Endometrial microvascular endothelial cells (primary cell): ENCODE results near the gene HEPACAM2. TPM values are rescaled to one million over a fixed set of nuclear protein-coding genes. Genes with fewer than 3 reads are reported as not detected.

Source experiments
- in situ Hi-C: cut with HindIII; loops from 2 replicates; pipeline ENCODE4 v1.10.0; 2017; ENCODE audit warnings: low sequenced_read_pairs, low pct_unique_long_range_greater_than_20kb; ENCODE audit errors: inconsistent ontology term
- total RNA-seq: library from RNA; depleted of rRNA; stranded (reverse); fragments of >200 nt; gene quantifications from one replicate; pipeline ENCODE4 v1.2.3, GENCODE V29; 2015; ENCODE audit errors: inconsistent ontology term

Gene HEPACAM2
- total RNA-seq, 1 donor from 2014 or later: not detected

DNA sequence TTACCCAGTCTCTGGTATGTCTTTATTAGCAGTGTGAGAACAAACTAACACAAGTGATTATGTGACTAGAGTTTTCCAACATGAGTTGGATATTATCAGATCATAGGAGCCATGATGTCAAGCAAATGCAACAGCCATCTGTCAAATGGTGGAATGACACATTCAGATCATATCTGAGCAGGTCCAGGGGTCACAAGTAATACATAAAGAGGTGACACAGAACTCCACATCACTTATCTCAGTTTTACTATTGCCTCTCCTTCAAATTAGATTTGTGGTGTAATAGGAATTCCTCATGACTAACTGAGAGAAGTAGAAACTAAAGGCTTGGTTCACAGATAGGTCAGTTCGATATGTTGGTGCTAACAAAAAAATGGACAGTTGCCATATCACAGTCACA, 65.9 kb downstream of the HEPACAM2 start:
- in situ Hi-C loops: no loop called here

DNA sequence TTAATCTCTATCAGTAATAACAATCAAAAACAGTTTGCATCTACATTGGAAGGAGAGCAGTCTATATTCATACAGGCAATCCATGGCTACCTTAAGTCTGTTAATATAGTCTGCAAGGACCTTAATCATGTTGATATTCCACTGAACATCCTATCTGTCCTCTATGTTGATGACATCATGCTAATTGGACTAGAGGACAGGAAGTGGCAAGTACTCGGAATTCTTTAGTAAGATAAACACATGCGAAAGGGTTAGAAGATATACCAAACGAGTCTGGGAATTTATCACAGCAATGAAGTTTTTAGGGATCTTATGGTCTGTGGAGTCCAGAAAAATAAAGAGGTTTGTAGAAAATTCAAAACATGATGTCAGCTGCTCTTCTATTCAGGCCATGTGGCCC, 66.8 kb downstream of the HEPACAM2 start:
- in situ Hi-C loops: no loop called here

DNA sequence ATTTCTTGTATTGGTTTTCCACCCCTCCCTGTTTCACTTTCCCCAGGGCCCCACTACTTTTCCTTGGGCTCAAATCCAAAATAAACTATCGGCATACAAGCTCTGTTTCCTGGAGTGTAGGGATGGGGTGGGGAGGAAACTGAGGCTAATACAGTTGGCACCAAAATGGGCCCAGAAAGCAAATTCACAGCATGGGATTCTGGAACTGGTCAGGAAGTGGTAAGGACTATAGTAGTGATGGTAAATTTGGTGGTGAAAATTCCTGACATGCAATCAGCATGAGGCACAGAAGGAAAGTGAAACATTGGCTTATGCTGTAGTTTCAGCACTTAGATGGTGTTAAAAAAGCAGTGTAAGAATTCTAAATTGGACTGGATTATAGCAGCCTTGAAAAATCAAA, 69.4 kb downstream of the HEPACAM2 start:
- in situ Hi-C loops: no loop called here

DNA sequence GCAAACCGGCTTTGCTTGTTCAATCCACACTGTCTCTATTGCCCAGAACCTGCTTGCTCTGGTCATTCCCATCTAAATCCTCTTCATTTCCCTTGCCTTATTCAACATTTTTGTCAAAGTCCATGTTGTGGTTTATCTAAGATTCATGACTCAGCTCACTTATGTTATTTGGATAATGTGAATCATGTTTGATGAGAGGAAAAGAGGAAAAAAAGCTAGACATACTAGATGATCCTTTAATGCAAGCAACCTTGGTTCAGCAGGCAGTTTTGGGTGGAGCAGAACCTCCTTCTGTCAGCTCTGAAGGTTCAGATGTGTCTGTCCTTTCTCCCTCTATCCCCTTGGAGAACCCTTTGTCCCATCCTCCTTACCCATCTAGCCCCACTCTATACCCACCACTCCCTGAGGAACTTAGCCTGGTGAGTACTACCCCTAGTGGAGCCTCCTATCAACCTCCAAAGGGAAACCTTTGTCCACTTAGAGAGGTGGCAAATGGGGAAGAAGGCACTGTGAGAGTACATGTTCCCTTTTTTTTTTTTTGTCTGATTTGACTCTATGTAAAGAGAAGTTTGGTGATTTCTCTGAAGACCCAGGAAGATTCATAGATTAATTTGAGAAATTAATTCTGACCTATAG, 76.0 kb downstream of the HEPACAM2 start:
- in situ Hi-C loops: no loop called here

DNA sequence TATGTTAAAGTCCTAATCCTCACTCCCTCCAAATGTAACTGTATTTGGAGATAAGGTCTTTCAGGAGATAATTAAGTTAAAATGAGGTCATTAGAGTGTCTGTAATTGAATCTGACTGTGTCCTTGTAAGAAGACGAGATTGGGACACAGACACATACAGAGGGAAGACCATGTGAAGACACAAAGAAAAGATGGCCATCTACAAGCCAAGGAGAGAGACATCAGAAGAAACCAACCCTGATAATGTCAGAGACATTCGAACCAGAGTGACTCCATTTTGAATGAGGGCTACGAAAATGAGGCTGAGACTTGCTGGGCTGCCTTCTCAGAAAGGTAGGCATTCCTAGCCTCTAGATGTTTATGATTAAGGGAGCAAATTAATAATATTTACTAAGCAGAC, 77.5 kb downstream of the HEPACAM2 start:
- in situ Hi-C loops: no loop called here

DNA sequence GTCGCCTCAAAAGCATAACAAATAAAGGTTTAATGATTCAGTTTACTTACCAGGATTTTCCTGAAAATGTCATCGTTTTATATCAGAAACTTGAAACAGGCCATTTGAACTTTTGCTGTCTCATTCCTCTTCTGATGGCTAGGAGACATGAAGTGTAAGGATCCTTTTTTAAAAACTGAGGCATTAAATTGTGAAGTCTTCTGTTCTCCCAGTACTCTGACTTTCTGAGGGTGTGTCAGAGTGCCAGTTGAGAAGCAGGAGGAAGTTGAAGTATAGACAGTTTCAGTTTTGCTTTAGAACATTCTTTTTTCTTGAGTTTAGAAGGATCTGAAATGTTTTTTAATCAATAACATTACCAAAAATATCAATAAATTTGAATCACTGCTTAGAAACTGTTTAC, 78.1 kb downstream of the HEPACAM2 start, which contains the start of gene SAMD9L:
Gene SAMD9L, minus strand, starts transcription at position 242 of the 400 bp plus-strand sequence. CDS start 12,414 bp downstream, outside the sequence.
- in situ Hi-C loops: no loop called here

DNA sequence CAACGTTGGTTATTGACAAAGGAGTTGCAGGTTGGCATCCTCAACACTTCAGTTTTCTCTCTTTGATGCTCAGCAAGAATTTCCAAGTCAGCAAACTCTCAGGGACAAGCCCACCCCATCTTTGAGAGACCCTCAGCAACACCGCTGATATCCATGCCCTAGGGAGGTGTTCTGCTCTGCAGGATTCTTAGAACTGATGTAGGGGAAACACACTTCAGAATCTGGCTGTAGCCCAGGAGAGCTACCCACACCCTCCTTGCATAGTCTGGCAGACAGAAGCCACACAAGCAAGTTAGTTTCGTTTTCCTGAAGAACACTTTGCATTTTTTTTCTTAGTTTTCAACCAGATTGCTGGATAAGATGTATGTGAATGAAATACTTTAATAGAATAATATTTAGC, 78.9 kb downstream of the HEPACAM2 start:
- in situ Hi-C loops: no loop called here

DNA sequence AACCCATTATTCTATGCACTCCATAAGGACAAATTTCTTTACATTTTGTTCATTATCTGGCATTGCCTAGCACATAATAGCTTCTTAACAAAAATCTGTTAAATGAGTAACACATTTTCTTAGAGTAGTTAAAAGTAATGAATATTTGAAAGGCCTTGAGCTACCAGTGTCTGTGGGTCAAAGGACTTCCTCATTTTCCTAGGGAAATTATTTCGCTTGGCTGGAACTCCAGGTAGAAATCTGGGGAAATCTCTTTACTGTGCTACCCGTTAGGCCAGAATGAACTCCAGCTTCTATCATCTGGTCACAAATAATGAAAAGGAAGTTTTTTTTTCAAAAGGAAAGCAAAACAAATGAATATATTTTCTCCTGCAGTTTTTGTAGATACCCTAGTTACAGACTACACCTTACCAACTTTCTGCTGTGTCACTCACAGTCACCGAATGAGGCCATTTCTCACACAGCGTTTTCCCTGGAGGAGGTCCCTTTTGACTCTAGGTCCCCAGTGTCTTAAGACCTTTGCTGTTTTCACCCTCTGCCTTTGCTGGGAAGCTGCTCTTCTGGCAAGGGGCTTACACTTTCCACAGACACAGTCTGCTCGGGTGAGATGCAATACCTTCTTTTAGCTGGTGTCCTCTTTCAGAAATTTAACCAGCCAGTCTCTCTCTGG, 79.7 kb downstream of the HEPACAM2 start:
- in situ Hi-C loops: no loop called here

DNA sequence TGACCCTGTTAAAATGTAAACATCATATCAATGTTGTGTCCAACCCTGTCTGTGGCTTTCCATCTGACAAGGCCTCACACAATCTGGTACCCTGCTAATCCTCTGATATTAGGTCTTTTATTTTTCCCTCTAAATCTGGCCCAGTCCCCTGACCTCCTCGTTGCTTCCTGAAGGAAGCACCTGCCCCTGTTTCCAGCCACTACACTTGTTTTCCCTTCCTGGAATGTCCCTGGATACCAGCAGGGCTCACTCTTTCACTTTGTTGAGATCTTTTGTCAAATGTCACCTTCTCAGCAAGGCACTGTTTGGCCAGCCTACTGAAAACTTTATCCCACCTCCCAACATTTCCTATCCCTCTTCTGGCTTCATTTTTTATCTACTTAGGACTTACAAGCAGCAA, 80.2 kb downstream of the HEPACAM2 start:
- in situ Hi-C loops: no loop called here

DNA sequence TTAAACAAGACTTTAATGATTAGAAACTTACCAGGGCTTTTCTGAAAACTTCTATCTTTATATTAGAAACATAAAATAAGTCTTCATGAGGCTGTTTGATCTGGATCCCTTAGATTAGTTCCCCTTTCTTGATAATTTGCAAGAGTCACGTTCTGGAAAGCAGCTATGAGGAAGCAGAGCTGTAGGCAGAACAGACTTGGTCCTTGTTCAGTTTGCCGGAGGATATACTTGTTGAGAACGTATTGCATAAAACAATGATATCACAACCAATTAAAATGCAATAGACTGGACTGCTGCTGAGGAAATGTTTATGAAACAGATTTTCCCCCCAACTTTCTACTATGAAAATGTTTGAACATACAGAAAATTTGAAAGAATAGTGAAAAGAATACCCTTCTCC, 80.9 kb downstream of the HEPACAM2 start:
- in situ Hi-C loops: no loop called here

DNA sequence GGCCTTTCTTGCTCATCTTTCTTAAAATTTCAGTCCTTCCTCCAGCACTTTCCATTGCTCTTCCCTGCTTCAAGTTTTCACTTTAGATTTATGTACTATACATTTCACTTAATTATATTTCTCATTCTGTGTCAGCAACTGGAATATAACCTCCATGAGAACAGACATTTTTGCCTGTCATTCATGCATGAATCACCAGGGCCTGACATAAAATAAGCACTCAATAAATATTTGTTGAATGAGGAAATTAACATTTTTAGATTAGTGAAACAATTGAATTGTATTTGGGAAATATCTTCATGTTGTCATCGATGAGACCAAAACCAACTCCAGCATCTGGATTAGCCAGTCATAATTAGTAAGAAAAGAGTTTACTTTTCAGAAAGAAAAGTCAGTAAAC, 84.1 kb downstream of the HEPACAM2 start:
- in situ Hi-C loops: no loop called here

DNA sequence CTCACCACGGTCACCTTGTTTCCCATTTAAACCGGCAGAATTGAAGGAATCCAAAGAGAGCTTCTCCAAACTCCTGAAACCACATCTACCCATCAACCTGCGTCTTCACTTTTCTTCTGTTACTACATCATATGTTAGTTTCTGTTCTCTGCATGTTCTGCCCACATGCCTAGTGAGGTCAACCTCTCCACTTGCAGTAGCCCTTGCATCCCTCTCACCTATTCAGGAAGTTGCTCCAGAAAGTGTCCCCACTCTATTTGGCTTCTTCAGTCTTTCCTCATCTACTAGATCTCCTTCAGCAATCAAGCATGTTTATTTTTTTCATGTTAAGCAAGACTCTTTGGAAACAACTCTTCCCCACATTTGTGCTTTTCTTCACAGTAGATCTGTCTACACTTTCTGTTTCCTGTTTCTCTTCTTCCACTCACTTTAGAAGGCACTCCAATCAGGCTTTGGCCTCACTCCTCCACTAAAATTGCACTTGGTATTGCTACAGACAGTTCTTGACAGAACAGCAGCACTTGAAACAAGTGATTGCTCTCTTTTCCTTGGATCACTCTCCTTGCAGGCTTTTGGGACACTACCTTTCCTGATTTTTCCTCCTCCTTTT, 85.6 kb downstream of the HEPACAM2 start:
- in situ Hi-C loops: no loop called here

DNA sequence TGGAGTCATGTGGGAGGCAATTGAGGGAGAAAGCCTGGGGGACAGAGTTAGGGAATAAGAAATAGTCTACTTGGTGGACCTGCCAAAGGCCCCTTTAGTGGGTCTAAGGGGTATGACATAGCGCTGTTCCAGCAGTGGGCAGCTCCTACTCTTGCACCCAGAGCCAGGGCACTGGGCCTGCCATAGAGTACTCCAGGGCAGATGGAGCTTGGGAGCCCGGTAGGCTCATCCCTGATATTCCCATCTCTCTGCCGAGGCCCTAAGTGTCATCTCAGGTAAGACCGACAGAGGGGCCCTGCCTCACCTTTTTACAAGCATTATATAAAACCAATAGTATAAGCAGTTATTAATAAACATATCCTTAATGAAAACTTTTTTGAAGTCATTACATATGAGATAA, 87.7 kb downstream of the HEPACAM2 start:
- in situ Hi-C loops: no loop called here

Other genes starting within 250 kb of the HEPACAM2 start
- 13.9 TPM for gene SAMD9, start 108.5 kb downstream of the HEPACAM2 start, total RNA-seq
- gene SAMD9L, start 78.1 kb downstream of the HEPACAM2 start, total RNA-seq: 43.4 TPM
- 15.8 TPM for gene VPS50, start 5.9 kb upstream of the HEPACAM2 start, total RNA-seq